Measurements from ENCODE around the gene PDK4.

GRCh38 chr7:95583834-95584621 lies 12.3 kb downstream of the PDK4 start:
- TF ChIP-seq, protein P1, sequence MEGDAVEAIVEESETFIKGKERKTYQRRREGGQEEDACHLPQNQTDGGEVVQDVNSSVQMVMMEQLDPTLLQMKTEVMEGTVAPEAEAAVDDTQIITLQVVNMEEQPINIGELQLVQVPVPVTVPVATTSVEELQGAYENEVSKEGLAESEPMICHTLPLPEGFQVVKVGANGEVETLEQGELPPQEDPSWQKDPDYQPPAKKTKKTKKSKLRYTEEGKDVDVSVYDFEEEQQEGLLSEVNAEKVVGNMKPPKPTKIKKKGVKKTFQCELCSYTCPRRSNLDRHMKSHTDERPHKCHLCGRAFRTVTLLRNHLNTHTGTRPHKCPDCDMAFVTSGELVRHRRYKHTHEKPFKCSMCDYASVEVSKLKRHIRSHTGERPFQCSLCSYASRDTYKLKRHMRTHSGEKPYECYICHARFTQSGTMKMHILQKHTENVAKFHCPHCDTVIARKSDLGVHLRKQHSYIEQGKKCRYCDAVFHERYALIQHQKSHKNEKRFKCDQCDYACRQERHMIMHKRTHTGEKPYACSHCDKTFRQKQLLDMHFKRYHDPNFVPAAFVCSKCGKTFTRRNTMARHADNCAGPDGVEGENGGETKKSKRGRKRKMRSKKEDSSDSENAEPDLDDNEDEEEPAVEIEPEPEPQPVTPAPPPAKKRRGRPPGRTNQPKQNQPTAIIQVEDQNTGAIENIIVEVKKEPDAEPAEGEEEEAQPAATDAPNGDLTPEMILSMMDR (IDR thresholded peaks at IDR 0.05), result no peak
- no peak for TF ChIP-seq POLR2A (IDR thresholded peaks at IDR 0.05)
